Neural progenitor cell (in vitro differentiated cells): ENCODE measurements around the gene CCDC15.

ENCODE experiments used
- EZH2phosphoT487 ChIP-seq: fragments of 200-600 bp; sonication (generic); IDR thresholded peaks from 2 replicates; pipeline ENCODE4 v1.6.1; 2017; ENCODE audit warnings: antibody characterized with exemption
- TF ChIP-seq, protein P1 (sequence below): fragments of 200-600 bp; sonication (generic); IDR thresholded peaks from 2 replicates; pipeline ENCODE4 v1.5.1; 2017; ENCODE audit warnings: antibody characterized with exemption, mild to moderate bottlenecking

DNA sequence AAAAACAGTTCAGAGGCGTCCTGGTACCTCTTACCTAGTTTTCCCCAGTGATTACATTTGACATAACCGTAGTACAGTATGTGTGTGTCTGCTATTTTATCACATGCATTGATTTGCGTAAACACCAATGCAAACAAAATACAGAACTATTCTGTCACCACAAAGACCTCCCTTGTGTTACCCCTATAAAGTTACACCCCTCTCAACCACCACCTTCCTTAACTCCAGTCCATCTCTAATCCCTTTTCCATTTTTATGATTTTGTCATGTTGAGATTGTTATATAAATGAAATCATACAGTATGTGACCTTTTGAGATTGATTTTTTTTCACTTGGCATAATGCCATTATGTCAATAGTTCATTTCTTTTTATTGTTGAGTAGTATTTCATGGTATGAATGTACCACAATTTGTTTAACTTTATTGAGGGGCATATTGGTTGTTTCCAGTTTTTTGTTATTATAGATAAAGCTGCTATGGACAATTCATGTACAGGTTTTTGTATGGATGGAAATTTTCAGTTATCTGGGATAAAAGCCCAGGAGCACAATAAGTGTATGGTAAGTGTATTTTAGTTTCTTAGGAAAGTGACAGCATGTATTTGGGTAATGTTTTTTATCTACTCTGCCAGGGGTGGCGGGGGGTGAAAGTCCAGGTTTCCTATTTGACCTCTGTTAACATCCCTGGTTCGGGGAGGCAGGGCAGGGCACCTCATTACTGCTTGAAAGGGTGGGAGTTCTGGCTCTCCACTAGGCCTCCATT lies 103.1 kb downstream of the CCDC15 start:
- TF ChIP-seq, protein P1, sequence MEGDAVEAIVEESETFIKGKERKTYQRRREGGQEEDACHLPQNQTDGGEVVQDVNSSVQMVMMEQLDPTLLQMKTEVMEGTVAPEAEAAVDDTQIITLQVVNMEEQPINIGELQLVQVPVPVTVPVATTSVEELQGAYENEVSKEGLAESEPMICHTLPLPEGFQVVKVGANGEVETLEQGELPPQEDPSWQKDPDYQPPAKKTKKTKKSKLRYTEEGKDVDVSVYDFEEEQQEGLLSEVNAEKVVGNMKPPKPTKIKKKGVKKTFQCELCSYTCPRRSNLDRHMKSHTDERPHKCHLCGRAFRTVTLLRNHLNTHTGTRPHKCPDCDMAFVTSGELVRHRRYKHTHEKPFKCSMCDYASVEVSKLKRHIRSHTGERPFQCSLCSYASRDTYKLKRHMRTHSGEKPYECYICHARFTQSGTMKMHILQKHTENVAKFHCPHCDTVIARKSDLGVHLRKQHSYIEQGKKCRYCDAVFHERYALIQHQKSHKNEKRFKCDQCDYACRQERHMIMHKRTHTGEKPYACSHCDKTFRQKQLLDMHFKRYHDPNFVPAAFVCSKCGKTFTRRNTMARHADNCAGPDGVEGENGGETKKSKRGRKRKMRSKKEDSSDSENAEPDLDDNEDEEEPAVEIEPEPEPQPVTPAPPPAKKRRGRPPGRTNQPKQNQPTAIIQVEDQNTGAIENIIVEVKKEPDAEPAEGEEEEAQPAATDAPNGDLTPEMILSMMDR = no peak
- TF ChIP-seq EZH2phosphoT487 = no peak
